K562 (cell line): ENCODE results near the gene PLOD1. TPM values are rescaled to one million over a fixed set of nuclear protein-coding genes. Genes with fewer than 3 reads are reported as not detected.

Experiments
- ARHGAP35 ChIP-seq: fragments of 450-650 bp; IDR thresholded peaks from 2 replicates; pipeline ENCODE4 v1.6.1; 2018; ENCODE audit not compliant: partially characterized antibody
- BRD9 ChIP-seq: fragments of 450-650 bp; IDR thresholded peaks from 2 replicates; pipeline ENCODE4 v1.6.1; 2018; ENCODE audit warnings: low read depth; ENCODE audit not compliant: partially characterized antibody
- CXXC5 ChIP-seq: fragments of 250-450 bp; sonication (Bioruptor Pico); IDR thresholded peaks from 2 replicates; pipeline ENCODE4 v1.8.0; 2022; ENCODE audit warnings: inconsistent platforms, mild to moderate bottlenecking, moderate library complexity
- ETV6 ChIP-seq, 3 experiments: fragments of 150-350 bp in 1 of 3; sonication (generic) in 1 of 3; formaldehyde crosslinking in 1 of 3; IDR thresholded peaks; 2 replicates each; pipeline versions ENCODE4 v1.6.1 to v1.8.0; 2014 to 2022; ENCODE audit warnings: borderline replicate concordance in 2 of 3, low read depth in 2 of 3, antibody characterized with exemption in 1 of 3, low read length in 1 of 3, mild to moderate bottlenecking in 1 of 3, missing genetic modification reagents in 1 of 3
- HMG20B ChIP-seq: fragments of 250-450 bp; sonication (Bioruptor Pico); IDR thresholded peaks from 2 replicates; pipeline ENCODE4 v1.5.0; 2021; ENCODE audit warnings: mild to moderate bottlenecking
- IFI16 ChIP-seq: fragments of 250-450 bp; sonication (Bioruptor Pico); IDR thresholded peaks from 2 replicates; pipeline ENCODE4 v2.1.2; 2022; ENCODE audit warnings: mild to moderate bottlenecking, inconsistent platforms
- KDM4B ChIP-seq, 2 experiments: fragments of 450-650 bp in 1 of 2; sonication (generic) in 1 of 2; IDR thresholded peaks; 2 replicates each; pipeline ENCODE4 v1.6.1; 2016 to 2017; ENCODE audit warnings: borderline replicate concordance in 2 of 2, antibody characterized with exemption in 1 of 2, low read depth in 1 of 2, mild to moderate bottlenecking in 1 of 2
- MYC ChIP-seq, 2 experiments: fragments of 250-450 bp in 1 of 2; sonication (Bioruptor Pico) in 1 of 2; IDR thresholded peaks; 2 replicates each; pipeline versions ENCODE4 v1.5.1 to v1.6.1; 2012 to 2021; ENCODE audit warnings: low read depth in 2 of 2, borderline replicate concordance in 1 of 2, improper control_type of control experiment in 1 of 2, low read length in 1 of 2, mild to moderate bottlenecking in 1 of 2, moderate library complexity in 1 of 2
- NEUROD1 ChIP-seq: fragments of 150-350 bp; IDR thresholded peaks from 2 replicates; pipeline ENCODE4 v1.6.1; 2014; ENCODE audit warnings: borderline replicate concordance, low read length, low read depth; ENCODE audit not compliant: partially characterized antibody
- NR0B1 ChIP-seq: fragments of 450-650 bp; IDR thresholded peaks from one replicate; pipeline ENCODE4 v1.6.1; 2018; ENCODE audit warnings: mild to moderate bottlenecking, moderate library complexity; ENCODE audit not compliant: partially characterized antibody
- POLR2G ChIP-seq: fragments of 200-400 bp; formaldehyde crosslinking; IDR thresholded peaks from 2 replicates; pipeline ENCODE4 v1.6.1; 2017; ENCODE audit warnings: low read depth, mild to moderate bottlenecking, antibody characterized with exemption, low read length, moderate library complexity
- POLR3G ChIP-seq: IDR thresholded peaks from 2 replicates; pipeline ENCODE4 v1.6.1; 2011; ENCODE audit not compliant: insufficient read length, insufficient replicate concordance; ENCODE audit errors: extremely low read depth
- SMARCE1 ChIP-seq: fragments of 450-650 bp; IDR thresholded peaks from 2 replicates; pipeline ENCODE4 v1.7.1; 2016; ENCODE audit warnings: mild to moderate bottlenecking
- SMC3 ChIP-seq: conservative IDR thresholded peaks from 2 replicates; pipeline ENCODE4 v1.6.1; 2011; ENCODE audit warnings: low read depth, low read length, improper control_type of control experiment; ENCODE audit not compliant: insufficient read depth
- TAF1 ChIP-seq: IDR thresholded peaks from 2 replicates; pipeline ENCODE4 v1.6.1; 2011; ENCODE audit warnings: mild to moderate bottlenecking, low read length, moderate library complexity; ENCODE audit not compliant: insufficient read depth, control insufficient read depth, severe bottlenecking; ENCODE audit errors: extremely low read depth
- ZBTB11 ChIP-seq, 3 experiments: fragments of 200-800 bp in 1 of 3; fragments of 250-450 bp in 1 of 3; fragments of 450-650 bp in 1 of 3; sonication (Bioruptor Pico) in 1 of 3; sonication (Bioruptor generic) in 1 of 3; formaldehyde crosslinking in 1 of 3; IDR thresholded peaks; 2 replicates each; pipeline versions ENCODE4 v1.6.1 to v1.8.0; 2016 to 2022; ENCODE audit warnings: mild to moderate bottlenecking in 2 of 3, missing genetic modification characterization in 2 of 3, missing compliant biosample characterization in 1 of 3, moderate library complexity in 1 of 3
- ZBTB26 ChIP-seq: fragments of 450-650 bp; formaldehyde crosslinking; IDR thresholded peaks from 2 replicates; pipeline ENCODE4 v1.4.0; 2022; ENCODE audit warnings: missing genetic modification characterization
- ZNF41 ChIP-seq: fragments of 250-450 bp; sonication (Bioruptor Pico); conservative IDR thresholded peaks from 2 replicates; pipeline ENCODE4 v1.4.0; 2020; ENCODE audit warnings: mild to moderate bottlenecking
- ZNF695 ChIP-seq: fragments of 450-650 bp; formaldehyde crosslinking; IDR thresholded peaks from 2 replicates; pipeline ENCODE4 v1.4.0; 2020; ENCODE audit warnings: mild to moderate bottlenecking, moderate library complexity
- polyA plus RNA-seq, 8 experiments: library from polyadenylated mRNA; depleted of rRNA in 4 of 8; stranded (reverse) in 5 of 8; unstranded in 3 of 8; fragments of >200 nt; fragmentation: Nextera tagmentation in 2 of 8; fragmentation: Illumina TruSeq in 1 of 8; extraction: Ambion mirVana in 2 of 8; extraction: Trizol in 1 of 8; gene quantifications; 2 replicates each; pipeline versions ENCODE4 v1.2.1 to v1.2.3, GENCODE V29; 2011 to 2014; ENCODE audit warnings: inconsistent platforms in 1 of 8, missing spikeins in 1 of 8
- total RNA-seq, 7 experiments: library from RNA; depleted of rRNA in 6 of 7; stranded (reverse); fragments of >200 nt in 6 of 7; fragmentation: Illumina TruSeq in 2 of 7; extraction: Trizol in 2 of 7; gene quantifications; 2 replicates each; pipeline versions ENCODE4 v1.2.1 to v1.2.3, GENCODE V29; 2011 to 2021; ENCODE audit warnings: low replicate concordance in 1 of 7

PLOD1 gene
- total and polyA plus RNA-seq, 9 of the 15 experiments (the other 6 are each of a cell fraction or from before 2014, with no cell fraction given) = 16.6 to 90.8 (median 52.7) TPM

GRCh38 chr1:11934302-11935056, at the start of gene PLOD1 (continued):
- TF ChIP-seq ZNF41 (CRISPR knock-in tag) (no peak), POLR3G (no peak), IFI16 (CRISPR knock-in tag) (no peak), MYC (IDR thresholded peaks at IDR 0.05; ENCODE audit: low read depth, low read length) (peak; percentile 84), MYC (CRISPR knock-in tag; IDR thresholded peaks at IDR 0.05; ENCODE audit: borderline replicate concordance, low read depth) (peak; percentile 65; the same call in 1 of the 2 replicates), POLR2G (peak; percentile 97), SMC3 (no peak), HMG20B (no peak), ZBTB26 (no peak), ZNF695 (CRISPR knock-in tag) (0 out of 2 replicates have a peak, but pooled peaks have one; percentile 14), ARHGAP35 (no peak), KDM4B (IDR thresholded peaks at IDR 0.05; ENCODE audit: borderline replicate concordance in 2 of 2, low read depth in 1 of 2) (no peak), SMARCE1 (peak; percentile 32; the same call in 1 of the 2 replicates), BRD9 (no peak), NEUROD1 (peak; percentile 82), ETV6 (IDR thresholded peaks at IDR 0.05; ENCODE audit: borderline replicate concordance in 1 of 2, low read depth in 2 of 2, low read length in 1 of 2) (no peak), ETV6 (CRISPR knock-in tag; IDR thresholded peaks at IDR 0.05; ENCODE audit: borderline replicate concordance) (no peak), NR0B1 (no peak), CXXC5 (peak; percentile 88), TAF1 (peak; percentile 72), ZBTB11 (CRISPR knock-in tag; IDR thresholded peaks at IDR 0.05) (peak in 1 of 3 experiments; percentile 89; a peak in 2 of 6 replicates)
